Heart left ventricle (tissue), 16 donors: ENCODE results near the gene PLCB4. TPM values are rescaled to one million over a fixed set of nuclear protein-coding genes. Genes with fewer than 3 reads are reported as not detected.

ENCODE experiments used
- ATAC-seq, 4 donors: fragments of 200-7000 bp; cut with Tn5 transposase; one replicate each; pipeline ENCODE4 v1.9.1; 2020 to 2022; ENCODE audit warnings: moderate library complexity in 4 of 4, mild to moderate bottlenecking in 3 of 4, moderate number of reproducible peaks in 1 of 4
- DNase-seq, 5 donors: peaks; one replicate each; pipeline ENCODE4 v3.0.0-alpha.2; 2020
- H3K27ac ChIP-seq, 12 donors: fragments of 200-600 bp; sonication (generic) in 4 of 12; one replicate each; pipeline versions ENCODE4 v1.5.0 to v1.8.0; 2016 to 2022; ENCODE audit warnings: mild to moderate bottlenecking in 2 of 12
- H3K27me3 ChIP-seq, 9 donors: fragments of 200-600 bp; sonication (generic) in 2 of 9; one replicate each; pipeline versions ENCODE4 v1.5.1 to v1.8.0; 2016 to 2022; ENCODE audit warnings: mild to moderate bottlenecking in 3 of 9
- H3K36me3 ChIP-seq, 9 donors: fragments of 200-600 bp; sonication (generic) in 2 of 9; one replicate each; pipeline versions ENCODE4 v1.5.0 to v1.8.0; 2018 to 2022; ENCODE audit warnings: mild to moderate bottlenecking in 2 of 9
- H3K4me1 ChIP-seq, 12 donors: fragments of 200-600 bp; sonication (generic) in 4 of 12; one replicate each; pipeline versions ENCODE4 v1.5.0 to v1.8.0; 2016 to 2022; ENCODE audit warnings: mild to moderate bottlenecking in 3 of 12
- H3K4me3 ChIP-seq, 12 donors: fragments of 200-600 bp; sonication (generic) in 4 of 12; one replicate each; pipeline versions ENCODE4 v1.5.0 to v1.8.0; 2017 to 2022; ENCODE audit warnings: mild to moderate bottlenecking in 9 of 12, moderate library complexity in 4 of 12
- H3K9me3 ChIP-seq, 12 donors: fragments of 200-600 bp; sonication (generic) in 4 of 12; one replicate each; pipeline versions ENCODE4 v1.5.0 to v1.8.0; 2016 to 2022; ENCODE audit warnings: mild to moderate bottlenecking in 1 of 12
- POLR2A ChIP-seq, 2 donors: fragments of 450-650 bp; IDR thresholded peaks; one replicate each; pipeline ENCODE4 v1.6.1; 2017; ENCODE audit warnings: antibody characterized with exemption in 2 of 2, mild to moderate bottlenecking in 2 of 2, moderate library complexity in 2 of 2
- WGBS, 4 donors: extraction: QIAGEN DNeasy Blood & Tissue Kit in 2 of 4; methylation state at CpG; one replicate each; pipeline versions ENCODE4 v1.1.5 to v1.1.7; 2013 to 2018; 5-methylcytosine and 5-hydroxymethylcytosine counted together
- intact Hi-C, 10 donors: fragments of 100-400 bp; cut with DNase I; formaldehyde crosslinking; loops; one replicate each; pipeline versions ENCODE4 v1.11.1 to v1.14.2; 2022
- polyA plus RNA-seq, 2 donors: library from polyadenylated mRNA; stranded (reverse); fragments of 200-250 nt; gene quantifications; one replicate each; pipeline ENCODE4 v1.2.3, GENCODE V29; 2013
- total RNA-seq, 9 donors: library from RNA; depleted of rRNA in 2 of 9; stranded (reverse); fragments of >200 nt in 2 of 9; fragmentation: NEBNext Ultra II Directional in 3 of 9; extraction: Animal tissue kit (Norgen Biotek cat#: 25700) in 3 of 9; gene quantifications; one replicate each; pipeline versions ENCODE4 v1.1.0 to v1.2.4, GENCODE V29; 2016 to 2023
- TF ChIP-seq, protein P1 (sequence below), 12 donors: fragments of 200-600 bp; sonication (generic) in 4 of 12; IDR thresholded peaks; one replicate each; pipeline versions ENCODE4 v1.5.0 to v1.8.0; 2018 to 2022; ENCODE audit warnings: antibody characterized with exemption in 12 of 12, mild to moderate bottlenecking in 5 of 12
- donor health status: ischemic (EF 13 %, LVEDD 7.1; RV severe dilation, severe dysfunction).
- donor health status: healthy with polysubstance abuse.
- donor health status: DM: no; HTN: yes; CAD: no.
- donor health status: DM: no; HTN: no; CAD: no.
- donor health status: ischemic (EF 25% LVEDD 6.9; RV normal size, moderate dysfunction).
- donor health status: ischemic (EF 25% LVEDD 5.7; RV mildly dilated, moderate dysfunction).
- donor health status: healthy.
- donor health status: DM: yes; HTN: yes; CAD: no.
- donor health status: ischemic (EF 35%, LVEDD 5.7; RV mildly dilated, moderate dysfunction).
- donor health status: nonischemic (EF 11% LVEDD 7.7; RV severe dilation, severe dysfunction).
- donor health status: DM: yes; HTN: yes; CAD: no.
- donor health status: PGD.
- donor health status: ischemic (EF 29% LVEDD 5.4; RV normal size, mild dysfunction).
- donor health status: nonischemic (EF 23%, LVEDD 6.1; RV moderate dilation, normal function).

The PLCB4 gene
- total and polyA plus RNA-seq, 11 donors: 8.4 to 31.8 (median 18.5) TPM

- WGBS, 4 donors: 56 to 61% (median 58%) methylated on average over 3 of the region's 3 CpGs
- H3K36me3 ChIP-seq: no peaks in the 10 kb centered on the region
- H3K4me3 ChIP-seq: no peak overlapping the region
- ATAC-seq (peak in 2 of 4 donors; percentile 45 to 58), DNase-seq (no peak)
- H3K4me1 ChIP-seq: peaks cover 0 to 63% (median 43%) of the 10 kb centered on the region in 12 donors
- intact Hi-C loops: loop anchor here in 3 of 10 donors (5.0 to 10.0 kb wide), 2 partner anchors 39 to 54 kb away; no protein-coding TSS in a partner anchor
- H3K27me3 ChIP-seq: no peaks in the 10 kb centered on the region
- no peaks in the 10 kb centered on the region for H3K9me3 ChIP-seq
- H3K27ac ChIP-seq: peak overlapping the region in 8 of 12 donors; percentile 0 to 66 (median 26)
- TF ChIP-seq, protein P1, sequence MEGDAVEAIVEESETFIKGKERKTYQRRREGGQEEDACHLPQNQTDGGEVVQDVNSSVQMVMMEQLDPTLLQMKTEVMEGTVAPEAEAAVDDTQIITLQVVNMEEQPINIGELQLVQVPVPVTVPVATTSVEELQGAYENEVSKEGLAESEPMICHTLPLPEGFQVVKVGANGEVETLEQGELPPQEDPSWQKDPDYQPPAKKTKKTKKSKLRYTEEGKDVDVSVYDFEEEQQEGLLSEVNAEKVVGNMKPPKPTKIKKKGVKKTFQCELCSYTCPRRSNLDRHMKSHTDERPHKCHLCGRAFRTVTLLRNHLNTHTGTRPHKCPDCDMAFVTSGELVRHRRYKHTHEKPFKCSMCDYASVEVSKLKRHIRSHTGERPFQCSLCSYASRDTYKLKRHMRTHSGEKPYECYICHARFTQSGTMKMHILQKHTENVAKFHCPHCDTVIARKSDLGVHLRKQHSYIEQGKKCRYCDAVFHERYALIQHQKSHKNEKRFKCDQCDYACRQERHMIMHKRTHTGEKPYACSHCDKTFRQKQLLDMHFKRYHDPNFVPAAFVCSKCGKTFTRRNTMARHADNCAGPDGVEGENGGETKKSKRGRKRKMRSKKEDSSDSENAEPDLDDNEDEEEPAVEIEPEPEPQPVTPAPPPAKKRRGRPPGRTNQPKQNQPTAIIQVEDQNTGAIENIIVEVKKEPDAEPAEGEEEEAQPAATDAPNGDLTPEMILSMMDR (IDR thresholded peaks at IDR 0.05): no peak
- no peak for TF ChIP-seq POLR2A (IDR thresholded peaks at IDR 0.05)
Measured at GRCh38 chr20:9110916-9111432, 42.1 kb downstream of the PLCB4 start.

DNA sequence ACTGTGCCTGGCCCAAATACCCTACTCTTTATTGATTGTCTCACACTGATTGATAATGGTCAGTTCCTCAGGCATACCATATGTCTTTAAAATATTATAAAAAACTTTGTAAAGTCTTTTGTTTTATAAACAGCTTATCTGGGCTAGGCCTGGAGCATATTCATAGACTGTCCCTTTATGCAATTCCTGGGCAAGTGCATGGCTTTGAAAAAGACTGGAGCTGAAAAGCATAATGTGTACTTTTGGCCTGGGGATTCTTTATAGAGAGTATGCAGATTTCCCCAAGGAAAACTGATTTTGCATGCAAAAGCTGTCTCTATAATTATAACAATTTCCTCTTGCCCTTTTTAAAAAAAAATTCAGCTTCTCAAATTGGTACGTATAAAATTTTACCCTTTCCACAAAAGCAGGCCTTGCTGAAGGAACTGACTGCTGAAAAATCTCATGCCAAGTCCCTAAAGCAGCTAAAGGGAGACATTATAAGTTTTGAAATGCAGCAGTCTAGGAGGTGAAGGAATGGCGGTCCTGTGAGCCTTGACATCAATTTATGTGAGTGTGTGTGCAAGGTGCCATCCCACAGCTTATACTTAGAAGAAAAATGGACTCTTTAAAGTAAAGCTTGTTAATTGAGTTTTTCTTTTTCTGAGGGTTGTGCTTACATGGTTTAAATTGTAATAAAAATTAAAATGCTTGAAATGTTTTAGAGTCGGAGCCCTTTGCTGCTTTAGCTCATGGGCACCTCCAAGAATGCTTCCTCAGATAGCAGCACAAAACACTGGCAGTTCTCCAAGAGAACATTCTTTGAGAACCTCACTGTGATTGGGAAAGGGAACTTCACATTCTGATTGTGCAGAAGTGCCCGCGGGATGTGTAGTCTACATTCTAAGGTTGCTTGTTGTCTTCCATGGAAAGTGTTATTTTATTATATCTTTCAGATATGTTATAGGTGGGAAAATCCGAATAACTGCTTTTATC is 43.9 kb downstream of the PLCB4 start:
- peaks cover 0 to 63% (median 43%) of the 10 kb centered on the region in 12 donors for H3K4me1 ChIP-seq
- no peaks in the 10 kb centered on the region for H3K9me3 ChIP-seq
- intact Hi-C loops: loop anchor here in 3 of 10 donors (5.0 to 10.0 kb wide), 2 partner anchors 41 to 52 kb away; no protein-coding TSS in a partner anchor
- peak in 4 of 5 donors; percentile 43 to 49 (median 48) for DNase-seq
- H3K27me3 ChIP-seq: no peaks in the 10 kb centered on the region
- no peaks in the 10 kb centered on the region for H3K36me3 ChIP-seq
- TF ChIP-seq, protein P1 (IDR thresholded peaks at IDR 0.05): no peak
- TF ChIP-seq POLR2A (IDR thresholded peaks at IDR 0.05): no peak
- H3K27ac ChIP-seq: peak overlapping the region; percentile 25 to 74 (median 51)
- peak; percentile 88 to 93 (median 90) for ATAC-seq
- WGBS, 4 donors: 21 to 24% (median 22%) methylated on average over 6 of the region's 6 CpGs
- H3K4me3 ChIP-seq: no peak overlapping the region

- no peak for DNase-seq
- ATAC-seq: no peak
- no peaks in the 10 kb centered on the region for H3K36me3 ChIP-seq
- peaks cover 0 to 62% (median 39%) of the 10 kb centered on the region in 12 donors for H3K4me1 ChIP-seq
- 60 to 68% (median 61%) methylated on average over 4 of the region's 4 CpGs for WGBS, 4 donors
- TF ChIP-seq POLR2A (IDR thresholded peaks at IDR 0.05): no peak
- TF ChIP-seq, protein P1 (IDR thresholded peaks at IDR 0.05): no peak
- no peaks in the 10 kb centered on the region for H3K27me3 ChIP-seq
- intact Hi-C loops: loop anchor here in 3 of 10 donors (5.0 to 10.0 kb wide), 2 partner anchors 42 to 50 kb away; no protein-coding TSS in a partner anchor
- H3K27ac ChIP-seq: peak overlapping the region in 7 of 12 donors; percentile 15 to 72 (median 39)
- H3K9me3 ChIP-seq: no peaks in the 10 kb centered on the region
- H3K4me3 ChIP-seq: no peak overlapping the region
Measured at GRCh38 chr20:9114709-9115108, 45.8 kb downstream of the PLCB4 start.

DNA sequence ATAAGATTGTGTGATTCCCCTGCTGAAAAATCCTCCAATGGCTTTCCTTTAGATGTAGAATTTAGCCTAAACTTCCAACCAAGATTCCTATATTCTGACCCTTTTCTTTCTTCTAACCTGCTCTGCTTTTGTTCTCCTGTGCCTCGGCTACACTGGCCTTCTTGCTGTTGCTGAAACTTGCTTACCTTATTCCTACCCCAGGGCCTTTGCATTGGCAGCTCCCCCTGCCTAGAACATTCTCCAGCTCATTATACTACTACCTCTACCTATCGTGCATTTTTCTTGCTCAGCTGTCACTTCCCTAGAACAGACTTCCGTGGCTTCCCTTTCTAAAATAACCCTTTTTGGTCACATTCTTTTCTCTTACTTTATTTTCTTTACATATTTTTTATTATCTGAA is 48.7 kb downstream of the PLCB4 start:
- TF ChIP-seq POLR2A (IDR thresholded peaks at IDR 0.05): no peak
- TF ChIP-seq, protein P1 (IDR thresholded peaks at IDR 0.05): no peak
- no peaks in the 10 kb centered on the region for H3K36me3 ChIP-seq
- no peak for ATAC-seq
- 84 to 92% (median 87%) methylated on average over 3 of the region's 3 CpGs for WGBS, 4 donors
- no peak for DNase-seq
- H3K27me3 ChIP-seq: no peaks in the 10 kb centered on the region
- H3K4me3 ChIP-seq: no peak overlapping the region
- no peaks in the 10 kb centered on the region for H3K9me3 ChIP-seq
- intact Hi-C loops: loop anchor here in 1 of 10 donors (10.0 kb wide), 1 partner anchor 47 kb away; no protein-coding TSS in a partner anchor
- no peak overlapping the region for H3K27ac ChIP-seq
- H3K4me1 ChIP-seq: peaks cover 0 to 39% (median 18%) of the 10 kb centered on the region in 12 donors
